Measurements from ENCODE around the gene ABITRAM. TPM values are rescaled to one million over a fixed set of nuclear protein-coding genes. Genes with fewer than 3 reads are reported as not detected.

Gene ABITRAM
- total and polyA plus RNA-seq, 2 of the 13 experiments (the other 11 are each of a cell fraction or from before 2014, with no cell fraction given) = 10.2 to 21.6 TPM

DNA sequence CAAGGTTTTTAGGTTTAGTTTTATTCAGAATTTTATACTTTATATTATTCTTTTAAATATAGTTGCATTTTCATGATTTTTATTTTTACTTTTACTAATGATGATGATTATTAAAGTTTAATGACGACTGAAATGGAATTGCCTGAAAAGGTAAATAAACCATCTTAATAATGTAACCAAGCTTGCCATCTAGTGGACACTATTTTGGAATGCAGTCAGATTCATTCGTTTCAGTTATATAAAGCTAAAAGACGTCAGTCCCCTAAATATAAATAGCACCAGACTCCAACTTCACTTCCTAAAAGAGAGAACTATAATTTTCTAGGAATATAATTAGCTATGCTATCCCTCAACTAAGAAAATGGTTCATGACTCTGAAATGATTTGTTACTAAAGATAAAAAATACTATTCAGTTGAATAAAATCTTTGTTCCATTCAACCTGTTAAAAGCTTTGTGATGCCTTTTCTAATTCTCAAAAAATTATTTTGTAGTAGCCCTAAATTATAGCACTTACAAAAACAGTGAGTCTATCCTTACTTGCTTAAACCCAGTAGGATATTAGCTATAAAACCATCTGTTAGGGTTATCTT is 19.9 kb downstream of the ABITRAM start (continued):
- TF ChIP-seq AHDC1 (CRISPR knock-in tag; IDR thresholded peaks at IDR 0.05; ENCODE audit: borderline replicate concordance) = no peak
- TF ChIP-seq, protein P1, sequence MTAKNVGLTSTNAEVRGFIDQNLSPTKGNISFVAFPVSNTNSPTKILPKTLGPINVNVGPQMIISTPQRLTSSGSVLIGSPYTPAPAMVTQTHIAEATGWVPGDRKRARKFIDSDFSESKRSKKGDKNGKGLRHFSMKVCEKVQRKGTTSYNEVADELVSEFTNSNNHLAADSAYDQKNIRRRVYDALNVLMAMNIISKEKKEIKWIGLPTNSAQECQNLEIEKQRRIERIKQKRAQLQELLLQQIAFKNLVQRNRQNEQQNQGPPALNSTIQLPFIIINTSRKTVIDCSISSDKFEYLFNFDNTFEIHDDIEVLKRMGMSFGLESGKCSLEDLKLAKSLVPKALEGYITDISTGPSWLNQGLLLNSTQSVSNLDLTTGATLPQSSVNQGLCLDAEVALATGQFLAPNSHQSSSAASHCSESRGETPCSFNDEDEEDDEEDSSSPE (CRISPR knock-in tag; IDR thresholded peaks at IDR 0.05) = no peak
- TF ChIP-seq AFF4 (CRISPR knock-in tag; IDR thresholded peaks at IDR 0.05) = no peak
- TF ChIP-seq HNRNPH1 (optimal IDR thresholded peaks at IDR 0.05; ENCODE audit: low read depth, low read length) = no peak
- no peak for TF ChIP-seq GMEB1 (CRISPR knock-in tag; IDR thresholded peaks at IDR 0.05; ENCODE audit: borderline replicate concordance)
- TF ChIP-seq YY1 (IDR thresholded peaks at IDR 0.05; ENCODE audit: insufficient read depth, insufficient replicate concordance, low read depth, low read length) = no peak
- no peak for TF ChIP-seq TFAP4 (IDR thresholded peaks at IDR 0.05; ENCODE audit: borderline replicate concordance, low read depth)
- TF ChIP-seq MAFG (CRISPR knock-in tag; IDR thresholded peaks at IDR 0.05) = no peak
- TF ChIP-seq, protein P2, sequence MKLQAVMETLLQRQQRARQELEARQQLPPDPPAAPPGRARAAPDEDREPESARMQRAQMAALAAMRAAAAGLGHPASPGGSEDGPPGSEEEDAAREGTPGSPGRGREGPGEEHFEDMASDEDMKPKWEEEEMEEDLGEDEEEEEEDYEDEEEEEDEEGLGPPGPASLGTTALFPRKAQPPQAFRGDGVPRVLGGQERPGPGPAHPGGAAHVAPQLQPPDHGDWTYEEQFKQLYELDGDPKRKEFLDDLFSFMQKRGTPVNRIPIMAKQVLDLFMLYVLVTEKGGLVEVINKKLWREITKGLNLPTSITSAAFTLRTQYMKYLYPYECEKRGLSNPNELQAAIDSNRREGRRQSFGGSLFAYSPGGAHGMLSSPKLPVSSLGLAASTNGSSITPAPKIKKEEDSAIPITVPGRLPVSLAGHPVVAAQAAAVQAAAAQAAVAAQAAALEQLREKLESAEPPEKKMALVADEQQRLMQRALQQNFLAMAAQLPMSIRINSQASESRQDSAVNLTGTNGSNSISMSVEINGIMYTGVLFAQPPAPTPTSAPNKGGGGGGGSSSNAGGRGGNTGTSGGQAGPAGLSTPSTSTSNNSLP (IDR thresholded peaks at IDR 0.05; ENCODE audit: low read depth, low read length) = peak; percentile 59
- no peak for TF ChIP-seq TARDBP (CRISPR knock-in tag; IDR thresholded peaks at IDR 0.05)
